ENCODE measurements around the gene POU2AF3.

POU2AF3 gene

GRCh38 chr11:111326824-111327223, 28.5 kb downstream of the POU2AF3 start:
- DNase-seq, result no peak

DNA sequence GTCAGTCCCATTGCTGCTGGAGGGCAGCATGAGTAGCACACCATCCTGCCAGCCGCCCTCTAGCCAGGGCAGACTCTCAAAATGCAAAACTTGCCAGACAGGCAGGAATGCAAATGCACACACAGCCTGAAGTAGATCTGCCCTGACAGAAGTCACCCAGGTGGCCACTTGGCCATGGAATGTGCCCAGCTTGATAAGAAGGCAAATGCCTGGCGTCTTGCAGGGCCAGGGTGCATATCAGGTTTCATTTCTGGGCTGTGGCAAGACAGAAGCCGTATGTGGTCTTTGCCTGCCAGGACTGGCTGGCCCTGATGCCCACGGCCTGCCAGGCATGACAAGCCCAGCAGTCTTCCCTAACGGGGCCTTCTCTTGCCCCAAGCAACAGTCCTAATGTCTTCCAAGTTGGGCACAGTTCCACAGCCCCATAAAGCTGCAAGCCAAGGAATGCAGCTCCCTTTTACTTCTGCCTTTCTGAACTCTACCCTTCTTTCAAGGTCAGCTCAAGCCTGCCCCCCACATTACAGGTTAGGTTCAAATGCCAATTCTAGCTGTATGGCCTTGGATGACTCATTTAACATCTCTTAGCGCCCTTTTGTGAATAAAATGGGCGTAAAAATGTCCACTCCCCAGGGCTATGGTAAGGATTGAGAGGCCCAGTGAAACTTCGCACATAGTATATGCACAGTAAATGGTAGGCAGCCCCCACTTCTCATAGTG, 29.7 kb downstream of the POU2AF3 start:
- DNase-seq, result no peak

GRCh38 chr11:111329306-111330204, 31.2 kb downstream of the POU2AF3 start:
- DNase-seq, result no peak

GRCh38 chr11:111330234-111330893, 32.0 kb downstream of the POU2AF3 start:
- no peak for DNase-seq

DNA sequence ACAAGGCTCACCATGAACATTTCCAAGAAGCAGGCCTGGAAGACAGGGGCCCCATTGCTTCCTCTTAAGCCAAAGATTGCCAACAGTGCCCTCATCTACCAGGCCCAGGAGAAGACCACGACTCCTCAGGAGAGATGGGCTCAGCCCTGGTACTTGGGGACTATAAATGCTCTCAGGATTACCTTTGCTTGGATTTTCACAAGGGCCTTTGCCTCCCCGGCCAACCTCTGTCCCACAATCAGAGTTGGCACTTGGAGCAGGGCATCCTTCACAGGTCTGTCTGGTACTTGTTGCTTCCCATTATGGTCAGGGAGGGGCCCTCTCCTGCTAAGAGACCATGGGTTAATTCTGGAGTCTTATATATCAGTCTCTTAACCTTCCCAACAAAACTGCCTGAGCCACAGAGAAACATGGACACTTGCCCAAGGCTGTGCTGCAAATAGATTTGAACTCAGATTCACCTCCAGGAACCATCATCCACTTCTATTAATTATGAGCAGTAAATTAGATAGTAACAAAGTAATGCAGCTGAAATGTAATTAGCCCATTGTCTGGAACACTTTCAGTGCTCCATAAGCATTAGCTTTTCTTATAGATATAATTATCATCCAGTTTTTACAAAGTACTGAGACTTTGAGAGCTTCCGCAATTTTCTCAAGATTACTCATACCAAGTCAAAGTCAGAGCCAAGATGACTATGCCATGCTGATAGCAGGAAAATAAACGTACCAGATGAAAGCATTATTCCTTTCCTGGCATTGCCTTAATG, 33.5 kb downstream of the POU2AF3 start:
- no peak for DNase-seq

- DNase-seq, result no peak
Observed at GRCh38 chr11:111334532-111335502, 36.5 kb downstream of the POU2AF3 start.

- no peak for DNase-seq
Observed at GRCh38 chr11:111335549-111335948, 37.2 kb downstream of the POU2AF3 start.

GRCh38 chr11:111336062-111336461, 37.7 kb downstream of the POU2AF3 start:
- DNase-seq, result no peak

DNA sequence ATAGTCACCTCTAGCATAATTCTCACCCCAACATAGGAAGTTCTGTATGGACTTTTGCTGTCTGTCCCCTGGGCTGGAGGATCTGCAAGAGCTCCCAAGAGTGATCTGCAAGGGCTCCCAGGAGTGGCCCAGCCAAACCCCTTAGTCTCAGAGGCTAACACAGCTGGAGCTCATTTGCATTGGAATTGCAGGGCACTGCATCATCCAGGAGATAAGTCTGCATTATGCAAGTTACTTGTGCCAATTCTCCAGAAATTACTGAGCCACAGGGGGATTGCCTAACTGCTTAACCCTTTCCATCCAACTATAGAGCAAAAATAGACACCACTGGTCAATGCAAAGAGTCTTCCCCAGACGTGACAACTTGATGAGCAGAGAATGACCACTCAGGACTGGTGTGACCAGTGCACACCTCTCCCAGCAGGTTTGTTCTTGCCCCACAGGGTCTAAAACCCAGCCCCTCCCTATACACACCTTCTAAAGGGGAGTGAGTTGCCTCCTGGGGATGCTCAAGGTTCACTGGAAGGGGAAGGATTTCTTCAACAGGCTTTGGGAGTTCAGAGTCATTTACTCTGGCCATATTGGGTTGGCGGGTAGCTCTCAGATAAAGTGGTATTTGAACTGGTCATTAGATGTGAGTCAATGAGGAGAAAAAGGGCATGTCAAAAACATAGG, 38.4 kb downstream of the POU2AF3 start:
- no peak for DNase-seq

DNA sequence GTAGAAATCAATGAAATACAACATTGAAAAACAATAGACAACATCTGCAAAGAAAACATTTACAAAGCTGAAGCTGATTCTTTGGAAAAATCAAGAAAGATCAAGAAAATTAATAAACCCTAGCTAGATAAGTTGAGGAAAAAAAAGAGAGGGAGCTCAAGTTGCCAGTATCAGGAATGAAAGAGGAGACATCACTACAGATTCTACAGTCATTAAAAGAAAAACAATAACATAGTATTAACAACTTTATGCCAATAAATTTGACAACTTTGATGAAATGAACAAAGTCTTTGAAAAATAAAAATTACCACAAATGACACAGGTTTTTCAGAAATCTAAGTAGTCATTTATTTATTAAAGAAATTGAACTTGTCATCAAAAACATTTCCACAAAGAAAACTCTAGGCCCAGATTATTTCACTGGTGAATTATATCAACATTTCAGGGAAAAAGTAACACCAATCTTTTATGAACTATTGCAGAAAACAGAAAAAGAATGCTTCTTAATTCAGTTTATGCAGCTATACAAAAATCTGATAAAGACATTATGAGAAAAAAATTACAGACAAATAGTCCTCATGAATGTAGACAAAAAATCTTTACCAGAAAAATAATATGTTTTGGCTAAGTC, 41.5 kb downstream of the POU2AF3 start:
- DNase-seq, result no peak

GRCh38 chr11:111342329-111342728, 44.0 kb downstream of the POU2AF3 start:
- DNase-seq, result no peak

DNA sequence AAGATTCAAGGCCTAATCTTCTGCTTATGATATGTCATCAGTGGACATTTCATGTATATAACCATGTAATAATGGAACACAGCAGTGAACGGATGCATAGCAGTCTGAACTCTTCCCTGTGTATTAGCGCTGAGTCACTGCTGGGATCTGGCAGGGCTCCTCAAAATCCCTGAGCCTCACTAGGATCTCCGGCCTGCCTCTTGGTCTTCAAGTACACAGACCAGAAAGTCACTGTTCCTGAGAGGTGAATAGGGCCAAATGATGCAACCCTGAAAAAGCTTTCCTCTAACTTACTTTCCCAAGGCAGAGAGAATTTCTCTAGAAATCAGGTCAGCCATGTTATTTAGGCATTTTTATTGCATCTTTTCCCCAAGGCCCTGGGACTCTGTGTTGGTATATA, 45.7 kb downstream of the POU2AF3 start:
- no peak for DNase-seq

DNA sequence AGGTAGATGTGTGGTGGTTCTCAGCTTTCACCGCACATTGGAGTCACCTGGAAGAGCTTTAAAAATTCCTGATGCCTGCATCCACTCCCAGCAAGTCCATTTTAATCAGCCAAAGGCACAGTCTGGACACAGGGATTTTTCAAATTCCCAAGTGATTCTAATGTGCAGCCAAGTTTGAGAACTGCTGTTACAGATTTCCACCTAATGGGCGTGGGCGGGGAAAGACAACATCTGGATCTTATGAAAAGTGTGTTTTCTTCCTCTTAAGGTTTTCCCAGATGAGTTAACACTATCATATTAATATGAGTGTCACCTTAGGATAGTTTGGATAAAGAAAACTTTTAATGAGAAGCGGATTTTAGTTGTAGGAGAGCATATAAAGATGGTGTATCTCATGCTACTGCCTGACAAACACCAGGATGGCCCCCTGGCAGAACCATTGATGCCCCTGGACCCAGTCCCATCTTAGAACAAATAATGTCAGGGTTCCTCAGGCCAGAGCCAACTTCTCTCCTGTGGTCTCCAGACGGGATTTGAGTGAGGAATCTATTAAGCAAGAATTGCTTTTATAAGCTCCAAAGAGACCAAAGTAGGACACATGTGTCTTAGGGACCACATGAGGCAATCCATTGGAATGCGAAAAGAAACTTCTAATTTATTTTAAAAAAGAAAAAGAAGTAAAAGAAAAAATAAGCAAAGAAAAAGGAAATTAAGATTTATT, 48.8 kb downstream of the POU2AF3 start:
- no peak for DNase-seq

GRCh38 chr11:111347723-111348115, 49.4 kb downstream of the POU2AF3 start:
- DNase-seq, result no peak

DNA sequence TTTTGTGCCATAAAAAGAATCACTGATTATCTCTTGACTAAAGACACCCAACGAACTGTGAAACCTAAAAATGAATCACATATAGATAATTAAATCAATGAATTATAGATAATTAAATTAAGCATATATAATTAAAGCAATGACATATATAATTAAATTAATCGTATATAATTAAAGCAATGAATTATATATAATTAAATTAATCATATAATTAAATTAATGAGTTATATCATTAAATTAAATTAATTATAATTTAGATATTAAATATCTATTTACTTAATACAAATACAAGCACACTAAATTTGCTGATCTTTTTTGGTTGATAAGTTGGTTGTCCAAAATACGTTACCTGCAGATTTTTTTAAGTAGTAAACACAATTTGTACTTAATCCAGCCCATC, 49.8 kb downstream of the POU2AF3 start:
- DNase-seq, result no peak

GRCh38 chr11:111349191-111349695, 50.9 kb downstream of the POU2AF3 start:
- DNase-seq, result no peak

DNA sequence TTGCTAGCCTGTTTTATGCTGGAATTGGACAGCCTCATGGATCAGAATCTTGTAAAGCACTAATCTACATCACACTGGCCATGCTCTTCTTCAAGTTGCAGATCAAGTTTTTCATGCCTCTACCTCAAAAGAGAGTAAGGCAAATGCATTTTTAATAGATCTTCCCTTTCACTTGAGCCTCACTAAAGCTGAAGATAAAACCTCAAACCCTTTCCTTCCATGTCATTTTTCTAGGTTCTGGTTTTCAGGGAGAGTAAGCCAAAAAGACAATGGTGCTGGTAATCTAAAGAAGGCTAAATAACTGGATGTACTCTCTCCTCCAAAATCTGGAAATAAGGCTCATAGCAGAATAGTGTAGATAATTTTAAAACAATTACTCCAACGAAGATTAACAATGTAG, 52.5 kb downstream of the POU2AF3 start:
- DNase-seq, result no peak

DNA sequence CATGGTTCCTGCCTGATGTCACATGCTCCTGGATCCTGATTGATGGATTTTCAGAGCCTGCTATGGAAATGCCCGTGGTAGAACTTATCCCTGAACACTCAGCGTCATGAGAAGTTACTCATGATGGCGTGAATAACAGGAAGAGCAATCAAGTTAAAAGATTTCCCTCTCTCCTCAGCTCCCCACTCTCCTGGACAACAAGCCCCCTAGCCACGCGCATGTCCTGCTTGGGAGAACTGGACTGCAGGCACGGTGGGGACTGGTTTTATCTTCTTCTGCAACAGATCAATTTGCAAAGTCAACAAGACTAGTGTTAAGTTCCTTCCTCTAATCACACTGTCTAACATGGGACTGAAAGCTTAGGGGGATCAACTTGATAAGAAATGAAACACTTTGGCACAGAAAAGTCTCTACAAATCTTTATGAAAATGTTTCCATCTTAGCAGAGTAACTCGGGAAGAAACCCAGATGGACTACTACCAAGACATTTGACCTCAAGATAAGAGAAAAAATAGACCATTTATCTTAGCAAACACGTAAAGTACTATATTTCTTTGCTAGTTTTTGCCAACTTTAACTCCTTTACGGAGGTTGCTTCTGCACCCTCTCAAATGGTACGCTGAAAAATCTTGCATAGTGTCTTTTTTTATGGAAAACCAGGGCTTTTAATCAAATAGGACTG, 53.2 kb downstream of the POU2AF3 start:
- no peak for DNase-seq
